ENCODE measurements around the gene ABCF3. TPM values are rescaled to one million over a fixed set of nuclear protein-coding genes. Genes with fewer than 3 reads are reported as not detected.

The ABCF3 gene
- total RNA-seq, 1 experiment from 2014 or later, result 56.1 TPM

- Histone ChIP-seq H3K56ac (ENCODE audit: insufficient read length, low read depth, low read length) (no peak overlapping the region), H3K9me3 (ENCODE audit: control insufficient read depth, low read depth, low read length) (no peaks in the 10 kb centered on the region), H2AK5ac (ENCODE audit: insufficient read length, low read length) (no peak overlapping the region), H3K27ac (ENCODE audit: insufficient read length, low read depth, low read length) (no peak overlapping the region), H3K4ac (ENCODE audit: low read depth, low read length) (no peak overlapping the region), H3K4me2 (ENCODE audit: insufficient read depth, insufficient read length, low read length) (no peak overlapping the region), H2BK20ac (ENCODE audit: low read depth, low read length, poor library complexity, severe bottlenecking) (no peak overlapping the region), H3K27me3 (ENCODE audit: insufficient read depth, low read length) (no peaks in the 10 kb centered on the region; the same call in 1 of the 2 replicates), H3K9ac (ENCODE audit: extremely low read depth, insufficient read length, low read length) (no peak overlapping the region), H3K23me2 (ENCODE audit: insufficient read length, low read depth, low read length, poor library complexity, severe bottlenecking) (no peaks in the 10 kb centered on the region), H2BK12ac (ENCODE audit: insufficient read length, low read depth, low read length) (no peak overlapping the region), H3K79me1 (ENCODE audit: insufficient read depth, low read depth, low read length, poor library complexity, severe bottlenecking) (no peaks in the 10 kb centered on the region), H3K18ac (ENCODE audit: insufficient read length, low read depth, low read length) (no peak overlapping the region), H3K14ac (ENCODE audit: insufficient read depth, low read length) (no peak overlapping the region), H4K20me1 (ENCODE audit: control insufficient read depth, insufficient read depth, insufficient read length) (no peaks in the 10 kb centered on the region), H2BK5ac (ENCODE audit: insufficient read length, low read length) (no peak overlapping the region), H4K5ac (ENCODE audit: insufficient read length, low read depth, low read length) (no peak overlapping the region), H3T11ph (ENCODE audit: low read length) (no peak overlapping the region), H3K79me2 (ENCODE audit: insufficient read depth, low read length) (no peaks in the 10 kb centered on the region), H2BK120ac (ENCODE audit: low read depth, low read length, poor library complexity, severe bottlenecking) (no peak overlapping the region), H4K8ac (replicated peaks; ENCODE audit: insufficient read length, low read depth, low read length) (no peak overlapping the region), H2AFZ (ENCODE audit: low read length) (no peak overlapping the region), H3K4me1 (ENCODE audit: insufficient read depth, low read length) (no peaks in the 10 kb centered on the region), H3K23ac (ENCODE audit: insufficient read length, low read depth, low read length) (no peak overlapping the region), H2BK15ac (ENCODE audit: low read depth, low read length) (no peak overlapping the region), H4K91ac (ENCODE audit: insufficient read length, low read depth, low read length) (no peak overlapping the region)
- TF ChIP-seq, protein P1, sequence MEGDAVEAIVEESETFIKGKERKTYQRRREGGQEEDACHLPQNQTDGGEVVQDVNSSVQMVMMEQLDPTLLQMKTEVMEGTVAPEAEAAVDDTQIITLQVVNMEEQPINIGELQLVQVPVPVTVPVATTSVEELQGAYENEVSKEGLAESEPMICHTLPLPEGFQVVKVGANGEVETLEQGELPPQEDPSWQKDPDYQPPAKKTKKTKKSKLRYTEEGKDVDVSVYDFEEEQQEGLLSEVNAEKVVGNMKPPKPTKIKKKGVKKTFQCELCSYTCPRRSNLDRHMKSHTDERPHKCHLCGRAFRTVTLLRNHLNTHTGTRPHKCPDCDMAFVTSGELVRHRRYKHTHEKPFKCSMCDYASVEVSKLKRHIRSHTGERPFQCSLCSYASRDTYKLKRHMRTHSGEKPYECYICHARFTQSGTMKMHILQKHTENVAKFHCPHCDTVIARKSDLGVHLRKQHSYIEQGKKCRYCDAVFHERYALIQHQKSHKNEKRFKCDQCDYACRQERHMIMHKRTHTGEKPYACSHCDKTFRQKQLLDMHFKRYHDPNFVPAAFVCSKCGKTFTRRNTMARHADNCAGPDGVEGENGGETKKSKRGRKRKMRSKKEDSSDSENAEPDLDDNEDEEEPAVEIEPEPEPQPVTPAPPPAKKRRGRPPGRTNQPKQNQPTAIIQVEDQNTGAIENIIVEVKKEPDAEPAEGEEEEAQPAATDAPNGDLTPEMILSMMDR (conservative IDR thresholded peaks at IDR 0.05), result no peak
- Mint-ChIP-seq H3K27ac (no peak overlapping the region), H3K36me3 (ENCODE audit: insufficient read depth in 1 of 3, low read depth in 3 of 3) (peaks cover 4 to 9% (median 7%) of the 10 kb centered on the region in 3 experiments; a peak in 6 of 7 replicates), H3K9me3 (no peaks in the 10 kb centered on the region), H3K27me3 (ENCODE audit: low read depth) (peaks cover 11% of the 10 kb centered on the region), H3K4me3 (no peak overlapping the region), H3K4me1 (0 out of 4 replicates have a peak, but pooled peaks cover 0 to 4% of the 10 kb centered on the region in 2 experiments)
- DNase-seq, result no peak
- WGBS (ENCODE audit: extremely low coverage, insufficient read length, low lambda C conversion rate), result no CpG with 5 or more reads among the region's 1 CpG
Observed at GRCh38 chr3:184237807-184238206, 51.8 kb downstream of the ABCF3 start.
